ENCODE data around the gene RRAS2.

- no peak for TF ChIP-seq ZNF585B (tag by site-specific recombination; IDR thresholded peaks at IDR 0.05)
- TF ChIP-seq CTCF (tag by site-specific recombination; IDR thresholded peaks at IDR 0.05): no peak
- no peak for TF ChIP-seq REST (tag by site-specific recombination; IDR thresholded peaks at IDR 0.05)
Measured at GRCh38 chr11:14267861-14268635, 90.9 kb downstream of the RRAS2 start.
